GM12878 (cell line): ENCODE measurements around the gene ELMOD3. TPM values are rescaled to one million over a fixed set of nuclear protein-coding genes. Genes with fewer than 3 reads are reported as not detected.

Experiments used
- BCL3 ChIP-seq: IDR thresholded peaks from 2 replicates; pipeline ENCODE4 v1.6.1; 2011; ENCODE audit warnings: borderline replicate concordance, low read depth, mild to moderate bottlenecking, moderate library complexity, low read length; ENCODE audit not compliant: insufficient read depth, poor library complexity, severe bottlenecking
- BCLAF1 ChIP-seq: fragments of 450-650 bp; IDR thresholded peaks from 2 replicates; pipeline ENCODE4 v1.6.1; 2017; ENCODE audit warnings: antibody characterized with exemption, mild to moderate bottlenecking, moderate library complexity
- CTCF ChIP-seq, 3 experiments: IDR thresholded peaks in 2 of 3; conservative IDR thresholded peaks in 1 of 3; 2 replicates each; pipeline ENCODE4 v1.5.1; 2011; ENCODE audit warnings: low read depth in 3 of 3, low read length in 3 of 3, mild to moderate bottlenecking in 3 of 3, control low read depth in 2 of 3, moderate library complexity in 2 of 3, inconsistent platforms in 1 of 3, mixed read lengths in 1 of 3; ENCODE audit not compliant: control insufficient read depth in 2 of 3, insufficient read depth in 1 of 3; ENCODE audit errors: extremely low read depth in 1 of 3
- E4F1 ChIP-seq: fragments of 450-650 bp; IDR thresholded peaks from 2 replicates; pipeline ENCODE4 v1.6.1; 2018; ENCODE audit warnings: borderline replicate concordance, mild to moderate bottlenecking; ENCODE audit not compliant: partially characterized antibody
- EGR1 ChIP-seq, 2 experiments: IDR thresholded peaks; 1 replicate in 1 of 2; 2 replicates in 1 of 2; pipeline ENCODE4 v1.6.1; 2011 to 2012; ENCODE audit warnings: low read depth in 2 of 2, low read length in 2 of 2, borderline replicate concordance in 1 of 2, mild to moderate bottlenecking in 1 of 2, moderate library complexity in 1 of 2
- HCFC1 ChIP-seq: fragments of 150-350 bp; IDR thresholded peaks from 2 replicates; pipeline ENCODE4 v1.6.1; 2014; ENCODE audit warnings: low read length
- IRF3 ChIP-seq: fragments of 450-650 bp; IDR thresholded peaks from 2 replicates; pipeline ENCODE4 v1.6.1; 2014; ENCODE audit warnings: mild to moderate bottlenecking
- POLR2A ChIP-seq: IDR thresholded peaks from 2 replicates; pipeline ENCODE4 v1.6.1; 2011; ENCODE audit warnings: low read depth, mild to moderate bottlenecking, low read length
- SREBF1 ChIP-seq: IDR thresholded peaks from 2 replicates; pipeline ENCODE4 v1.6.1; 2012; ENCODE audit warnings: mild to moderate bottlenecking, low read length
- STAT3 ChIP-seq: IDR thresholded peaks from 2 replicates; pipeline ENCODE4 v1.6.1; 2011; ENCODE audit warnings: low read depth, low read length, improper control_type of control experiment
- ZNF207 ChIP-seq: fragments of 450-650 bp; IDR thresholded peaks from 2 replicates; pipeline ENCODE4 v1.6.1; 2014; ENCODE audit warnings: antibody characterized with exemption, mild to moderate bottlenecking, borderline replicate concordance
- polyA plus RNA-seq, 11 experiments: library from polyadenylated mRNA; depleted of rRNA in 4 of 11; unstranded in 6 of 11; stranded (reverse) in 5 of 11; fragments of >200 nt; fragmentation: Nextera tagmentation in 4 of 11; fragmentation: Illumina TruSeq in 1 of 11; extraction: Ambion mirVana in 4 of 11; extraction: Trizol in 1 of 11; gene quantifications; 1 replicate in 1 of 11; 2 replicates in 10 of 11; pipeline versions ENCODE4 v1.2.1 to v1.2.3, GENCODE V29; 2011 to 2016; ENCODE audit warnings: inconsistent platforms in 2 of 11, missing spikeins in 2 of 11, low read depth in 1 of 11
- total RNA-seq, 4 experiments: library from RNA; depleted of rRNA in 3 of 4; stranded (reverse); fragments of >200 nt in 3 of 4; fragmentation: Illumina TruSeq in 1 of 4; extraction: Trizol in 1 of 4; gene quantifications; 2 replicates each; pipeline versions ENCODE4 v1.2.1 to v1.2.3, GENCODE V29; 2013 to 2021
- TF ChIP-seq, protein P1 (sequence below): IDR thresholded peaks from 2 replicates; pipeline ENCODE4 v1.6.1; 2011; ENCODE audit warnings: borderline replicate concordance, low read depth, mild to moderate bottlenecking, moderate library complexity, mixed read lengths, low read length; ENCODE audit not compliant: insufficient read depth; ENCODE audit errors: extremely low read length

The ELMOD3 gene
- total and polyA plus RNA-seq, 10 of the 15 experiments (the other 5 are each of a cell fraction or from before 2014, with no cell fraction given), result 1.2 to 19.1 (median 12.5) TPM

- TF ChIP-seq BCLAF1 (no peak), SREBF1 (no peak), EGR1 (IDR thresholded peaks at IDR 0.05; ENCODE audit: borderline replicate concordance in 1 of 2, low read depth in 2 of 2, low read length in 2 of 2) (peak in 1 of 2 experiments; percentile 87; a peak in 2 of 3 replicates), E4F1 (no peak), IRF3 (no peak), ZNF207 (0 out of 2 replicates have a peak, but pooled peaks have one; percentile 63), POLR2A (peak; percentile 88), STAT3 (no peak), HCFC1 (no peak), BCL3 (peak; percentile 55), CTCF (IDR thresholded peaks at IDR 0.05 in 2 of 3, conservative IDR thresholded peaks at IDR 0.05 in 1 of 3; ENCODE audit: control insufficient read depth in 2 of 3, extremely low read depth in 1 of 3, insufficient read depth in 1 of 3, low read depth in 3 of 3, low read length in 3 of 3) (no peak)
- TF ChIP-seq, protein P1, sequence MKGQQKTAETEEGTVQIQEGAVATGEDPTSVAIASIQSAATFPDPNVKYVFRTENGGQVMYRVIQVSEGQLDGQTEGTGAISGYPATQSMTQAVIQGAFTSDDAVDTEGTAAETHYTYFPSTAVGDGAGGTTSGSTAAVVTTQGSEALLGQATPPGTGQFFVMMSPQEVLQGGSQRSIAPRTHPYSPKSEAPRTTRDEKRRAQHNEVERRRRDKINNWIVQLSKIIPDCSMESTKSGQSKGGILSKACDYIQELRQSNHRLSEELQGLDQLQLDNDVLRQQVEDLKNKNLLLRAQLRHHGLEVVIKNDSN, result peak; percentile 81
Measured at GRCh38 chr2:85437488-85438200, 83.1 kb downstream of the ELMOD3 start (continued).
